GM23248 (cell line): Measurements from ENCODE around the gene NR3C2.

Experiments
- EZH2 ChIP-seq: fragments of 200-600 bp; sonication (generic); IDR thresholded peaks from 2 replicates; pipeline ENCODE4 v1.6.1; 2018; ENCODE audit warnings: antibody characterized with exemption, mild to moderate bottlenecking; ENCODE audit not compliant: insufficient read depth, poor library complexity, severe bottlenecking
- EZH2phosphoT487 ChIP-seq: fragments of 200-600 bp; sonication (generic); IDR thresholded peaks from 2 replicates; pipeline ENCODE4 v1.6.1; 2018; ENCODE audit warnings: antibody characterized with exemption, moderate library complexity, mild to moderate bottlenecking, low read depth; ENCODE audit not compliant: insufficient read depth

DNA sequence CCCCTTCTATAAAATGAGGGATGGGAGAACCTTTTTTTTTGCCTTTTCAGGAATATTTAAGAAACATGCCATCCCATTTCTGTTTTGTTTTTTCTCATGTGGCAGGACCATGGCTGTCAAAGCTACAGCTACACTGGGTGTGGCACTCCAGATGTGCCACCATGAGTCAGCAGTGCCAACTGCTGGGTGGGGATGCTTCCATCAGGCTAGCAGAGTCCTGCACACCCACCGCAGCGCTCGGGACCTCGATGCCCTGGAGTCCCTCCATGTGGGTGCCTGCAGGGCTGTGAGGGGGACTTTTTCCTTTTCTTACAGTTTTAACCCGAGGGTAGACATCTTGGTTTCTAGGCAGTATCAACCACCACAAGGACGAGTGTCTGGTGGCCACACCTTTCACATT lies 352.6 kb downstream of the NR3C2 start:
- TF ChIP-seq EZH2 (no peak), EZH2phosphoT487 (no peak)
